ENCODE measurements around the gene TMEM266.

DNA sequence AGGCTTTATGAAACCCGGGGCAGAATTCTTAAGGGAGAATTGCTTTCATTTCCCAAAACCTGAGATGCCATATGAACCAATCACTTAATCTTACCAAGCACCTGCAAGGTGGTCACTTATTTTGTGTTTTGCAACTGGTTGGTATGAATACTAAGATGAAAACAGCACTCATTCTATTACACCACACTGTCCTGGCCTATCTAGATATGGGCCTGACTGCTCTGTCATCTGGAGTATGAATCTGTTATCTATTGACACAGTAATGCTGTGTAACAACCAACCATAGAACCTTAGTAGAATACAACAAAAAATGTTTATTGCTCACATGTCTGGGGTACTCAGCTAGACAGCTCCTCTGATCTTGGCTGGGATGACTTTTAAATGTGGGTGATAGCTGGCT, 74.8 kb downstream of the TMEM266 start:
- TF ChIP-seq POLR2A (IDR thresholded peaks at IDR 0.05), result no peak
- TF ChIP-seq, protein P1, sequence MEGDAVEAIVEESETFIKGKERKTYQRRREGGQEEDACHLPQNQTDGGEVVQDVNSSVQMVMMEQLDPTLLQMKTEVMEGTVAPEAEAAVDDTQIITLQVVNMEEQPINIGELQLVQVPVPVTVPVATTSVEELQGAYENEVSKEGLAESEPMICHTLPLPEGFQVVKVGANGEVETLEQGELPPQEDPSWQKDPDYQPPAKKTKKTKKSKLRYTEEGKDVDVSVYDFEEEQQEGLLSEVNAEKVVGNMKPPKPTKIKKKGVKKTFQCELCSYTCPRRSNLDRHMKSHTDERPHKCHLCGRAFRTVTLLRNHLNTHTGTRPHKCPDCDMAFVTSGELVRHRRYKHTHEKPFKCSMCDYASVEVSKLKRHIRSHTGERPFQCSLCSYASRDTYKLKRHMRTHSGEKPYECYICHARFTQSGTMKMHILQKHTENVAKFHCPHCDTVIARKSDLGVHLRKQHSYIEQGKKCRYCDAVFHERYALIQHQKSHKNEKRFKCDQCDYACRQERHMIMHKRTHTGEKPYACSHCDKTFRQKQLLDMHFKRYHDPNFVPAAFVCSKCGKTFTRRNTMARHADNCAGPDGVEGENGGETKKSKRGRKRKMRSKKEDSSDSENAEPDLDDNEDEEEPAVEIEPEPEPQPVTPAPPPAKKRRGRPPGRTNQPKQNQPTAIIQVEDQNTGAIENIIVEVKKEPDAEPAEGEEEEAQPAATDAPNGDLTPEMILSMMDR (IDR thresholded peaks at IDR 0.05), result no peak

Data from stomach (tissue), 4 donors.